ENCODE data around the gene PDGFC.

DNA sequence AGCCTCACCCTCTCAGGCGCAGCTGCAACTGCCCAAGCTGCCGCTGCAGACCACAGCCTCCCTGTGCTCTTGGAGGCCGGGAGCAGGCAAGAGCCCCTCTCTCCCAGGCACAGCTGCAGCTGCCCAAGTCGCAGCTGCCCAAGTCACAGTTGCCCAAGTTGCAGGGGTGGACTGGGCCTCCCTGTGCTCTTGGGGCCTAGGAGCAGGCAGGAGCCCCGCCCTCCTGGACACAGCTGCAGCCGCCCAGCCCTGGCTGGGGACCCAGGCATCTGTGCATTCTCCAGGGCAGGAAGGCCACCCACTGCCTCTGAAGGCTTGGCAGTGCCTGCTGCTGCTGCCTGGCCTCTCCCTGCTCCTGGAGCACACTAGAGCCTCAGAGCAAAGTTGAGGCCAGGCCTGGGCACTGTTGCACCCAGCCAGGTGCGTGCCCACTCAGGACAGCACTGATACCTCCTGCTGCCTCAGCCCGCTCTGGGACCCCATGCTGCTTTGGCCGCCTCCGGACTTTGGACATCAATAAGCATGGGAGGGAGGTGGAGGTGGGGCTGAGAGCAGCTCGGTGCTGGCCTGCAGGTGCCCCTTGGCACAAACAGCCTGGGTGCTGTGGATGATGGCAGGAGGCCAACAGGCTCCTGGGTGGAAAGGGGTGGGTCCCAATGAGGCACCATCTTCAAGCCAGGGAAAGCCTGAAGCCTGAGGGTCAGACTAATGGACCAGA, 247.5 kb downstream of the PDGFC start:
- TF ChIP-seq MTA1 (CRISPR knock-in tag; IDR thresholded peaks at IDR 0.05; ENCODE audit: borderline replicate concordance), result no peak
- TF ChIP-seq, protein P1, sequence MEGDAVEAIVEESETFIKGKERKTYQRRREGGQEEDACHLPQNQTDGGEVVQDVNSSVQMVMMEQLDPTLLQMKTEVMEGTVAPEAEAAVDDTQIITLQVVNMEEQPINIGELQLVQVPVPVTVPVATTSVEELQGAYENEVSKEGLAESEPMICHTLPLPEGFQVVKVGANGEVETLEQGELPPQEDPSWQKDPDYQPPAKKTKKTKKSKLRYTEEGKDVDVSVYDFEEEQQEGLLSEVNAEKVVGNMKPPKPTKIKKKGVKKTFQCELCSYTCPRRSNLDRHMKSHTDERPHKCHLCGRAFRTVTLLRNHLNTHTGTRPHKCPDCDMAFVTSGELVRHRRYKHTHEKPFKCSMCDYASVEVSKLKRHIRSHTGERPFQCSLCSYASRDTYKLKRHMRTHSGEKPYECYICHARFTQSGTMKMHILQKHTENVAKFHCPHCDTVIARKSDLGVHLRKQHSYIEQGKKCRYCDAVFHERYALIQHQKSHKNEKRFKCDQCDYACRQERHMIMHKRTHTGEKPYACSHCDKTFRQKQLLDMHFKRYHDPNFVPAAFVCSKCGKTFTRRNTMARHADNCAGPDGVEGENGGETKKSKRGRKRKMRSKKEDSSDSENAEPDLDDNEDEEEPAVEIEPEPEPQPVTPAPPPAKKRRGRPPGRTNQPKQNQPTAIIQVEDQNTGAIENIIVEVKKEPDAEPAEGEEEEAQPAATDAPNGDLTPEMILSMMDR (CRISPR knock-in tag; IDR thresholded peaks at IDR 0.05), result no peak
- no peak for TF ChIP-seq ZZZ3 (CRISPR knock-in tag; IDR thresholded peaks at IDR 0.05; ENCODE audit: borderline replicate concordance)
- no peak for TF ChIP-seq KDM2A (CRISPR knock-in tag; IDR thresholded peaks at IDR 0.05; ENCODE audit: borderline replicate concordance, low read depth)
- no peak for TF ChIP-seq JUND (CRISPR knock-in tag; IDR thresholded peaks at IDR 0.05)
- no peak for TF ChIP-seq ZNF609 (CRISPR knock-in tag; IDR thresholded peaks at IDR 0.05; ENCODE audit: borderline replicate concordance)
- TF ChIP-seq ATF6 (CRISPR knock-in tag; conservative IDR thresholded peaks at IDR 0.05), result no peak
- TF ChIP-seq, protein P2, sequence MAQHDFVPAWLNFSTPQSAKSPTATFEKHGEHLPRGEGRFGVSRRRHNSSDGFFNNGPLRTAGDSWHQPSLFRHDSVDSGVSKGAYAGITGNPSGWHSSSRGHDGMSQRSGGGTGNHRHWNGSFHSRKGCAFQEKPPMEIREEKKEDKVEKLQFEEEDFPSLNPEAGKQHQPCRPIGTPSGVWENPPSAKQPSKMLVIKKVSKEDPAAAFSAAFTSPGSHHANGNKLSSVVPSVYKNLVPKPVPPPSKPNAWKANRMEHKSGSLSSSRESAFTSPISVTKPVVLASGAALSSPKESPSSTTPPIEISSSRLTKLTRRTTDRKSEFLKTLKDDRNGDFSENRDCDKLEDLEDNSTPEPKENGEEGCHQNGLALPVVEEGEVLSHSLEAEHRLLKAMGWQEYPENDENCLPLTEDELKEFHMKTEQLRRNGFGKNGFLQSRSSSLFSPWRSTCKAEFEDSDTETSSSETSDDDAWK (CRISPR knock-in tag; IDR thresholded peaks at IDR 0.05), result no peak
- no peak for TF ChIP-seq BCL3 (CRISPR knock-in tag; IDR thresholded peaks at IDR 0.05)
- no peak for TF ChIP-seq SMARCE1 (IDR thresholded peaks at IDR 0.05; ENCODE audit: borderline replicate concordance)
- TF ChIP-seq CEBPB (IDR thresholded peaks at IDR 0.05; ENCODE audit: borderline replicate concordance, low read depth, low read length), result no peak
- TF ChIP-seq ZNF280D (CRISPR knock-in tag; IDR thresholded peaks at IDR 0.05), result no peak
- TF ChIP-seq NFIB (CRISPR knock-in tag; IDR thresholded peaks at IDR 0.05; ENCODE audit: borderline replicate concordance), result no peak
- no peak for TF ChIP-seq MXI1 (IDR thresholded peaks at IDR 0.05; ENCODE audit: borderline replicate concordance, low read depth, low read length)

All from HepG2 (cell line).